HCT116 (cell line): ENCODE data around the gene EBLN2. TPM values are rescaled to one million over a fixed set of nuclear protein-coding genes. Genes with fewer than 3 reads are reported as not detected.

Source experiments
- ATAC-seq: fragments of 200-7000 bp; cut with Tn5 transposase; 2 replicates; pipeline ENCODE4 v1.9.1; 2020; ENCODE audit warnings: mild to moderate bottlenecking, moderate library complexity
- BruUV-seq: library from RNA; stranded (reverse); fragments of 400-500 nt; replicated peaks from 2 replicates; lab custom pipeline; 2021; lab: Mats Ljungman, UMichigan
- CTCF ChIA-PET: fragments of 300-600 bp; sonication (Branson Sonifier 250); formaldehyde crosslinking; loops from one replicate; lab custom pipeline; 2021; ENCODE audit warnings: antibody characterized with exemption; lab: Charles Lee
- POLR2A ChIA-PET: fragments of 300-600, 350-600 bp; sonication (Branson Sonifier 250); formaldehyde crosslinking; loops from one replicate; lab custom pipeline; 2021; ENCODE audit warnings: antibody characterized with exemption; lab: Charles Lee
- RAD21 ChIA-PET, 2 experiments: fragments of 300-600 bp; sonication (Branson Sonifier 250); formaldehyde crosslinking; loops; one replicate each; lab custom pipeline; 2023; ENCODE audit warnings: low total read pairs in 2 of 2; ENCODE audit not compliant: uncharacterized antibody in 2 of 2, unreplicated experiment in 2 of 2, low non-redundant PET in 1 of 2; lab: Charles Lee
- DNase-seq: peaks from one replicate; pipeline ENCODE4 v3.0.0-alpha.2; 2010; ENCODE audit warnings: low read depth, low spot score
- H2AFZ ChIP-seq: fragments of 200-600 bp; shearing (Covaris generic), sonication (generic); 2 replicates; pipeline ENCODE4 v1.6.1; 2017; ENCODE audit warnings: low read depth, mixed run types, mixed read lengths, antibody characterized with exemption, low read length; ENCODE audit not compliant: poor library complexity, severe bottlenecking
- H3K27ac ChIP-seq: 2 replicates; pipeline ENCODE4 v1.5.1; 2012; ENCODE audit warnings: low read depth, low read length
- H3K27me3 ChIP-seq: fragments of 200-600 bp; sonication (generic); 2 replicates; pipeline ENCODE4 v1.6.1; 2016; ENCODE audit warnings: mixed run types, low read length, mixed read lengths; ENCODE audit not compliant: insufficient read depth
- H3K36me3 ChIP-seq, 2 experiments: fragments of 200-500 bp in 1 of 2; fragments of 200-600 bp in 1 of 2; sonication (Bioruptor generic) in 1 of 2; sonication (generic) in 1 of 2; 2 replicates each; pipeline versions ENCODE4 v1.5.1 to v1.6.1; 2014 to 2016; ENCODE audit warnings: low read length in 2 of 2, inconsistent platforms in 1 of 2, mixed read lengths in 1 of 2, mixed run types in 1 of 2; ENCODE audit not compliant: insufficient read depth in 2 of 2, control insufficient read depth in 1 of 2
- H3K4me1 ChIP-seq, 2 experiments: fragments of 200-600 bp in 1 of 2; sonication (generic) in 1 of 2; 2 replicates each; pipeline versions ENCODE4 v1.5.1 to v1.6.1; 2012 to 2017; ENCODE audit warnings: low read length in 2 of 2, inconsistent platforms in 1 of 2, mild to moderate bottlenecking in 1 of 2, mixed read lengths in 1 of 2, mixed run types in 1 of 2, moderate library complexity in 1 of 2; ENCODE audit not compliant: insufficient read depth in 2 of 2, control insufficient read depth in 1 of 2
- H3K4me2 ChIP-seq: fragments of 200-600 bp; sonication (generic); 2 replicates; pipeline ENCODE4 v1.6.1; 2017; ENCODE audit warnings: mixed run types, low read length, mixed read lengths
- H3K4me3 ChIP-seq, 2 experiments: fragments of 200-600 bp in 1 of 2; sonication (generic) in 1 of 2; replicated peaks in 1 of 2; 2 replicates each; pipeline ENCODE4 v1.5.1; 2011 to 2016; ENCODE audit warnings: low read length in 2 of 2, control low read depth in 1 of 2, low read depth in 1 of 2, mild to moderate bottlenecking in 1 of 2, mixed read lengths in 1 of 2, mixed run types in 1 of 2
- H3K79me2 ChIP-seq: fragments of 200-600 bp; sonication (generic); 2 replicates; pipeline ENCODE4 v1.6.1; 2017; ENCODE audit warnings: mild to moderate bottlenecking, mixed run types, low read length, moderate library complexity, mixed read lengths; ENCODE audit not compliant: insufficient read depth
- H3K9ac ChIP-seq: fragments of 200-600 bp; sonication (generic); 2 replicates; pipeline ENCODE4 v1.6.1; 2016; ENCODE audit warnings: low read length, mixed read lengths
- H3K9me2 ChIP-seq: fragments of 200-600 bp; sonication (generic), shearing (Covaris generic); 2 replicates; pipeline ENCODE4 v1.6.1; 2017; ENCODE audit warnings: mixed run types, mild to moderate bottlenecking, moderate library complexity; ENCODE audit not compliant: insufficient read depth
- H3K9me3 ChIP-seq, 2 experiments: fragments of 200-500 bp in 1 of 2; fragments of 200-600 bp in 1 of 2; sonication (Bioruptor generic) in 1 of 2; sonication (generic) in 1 of 2; 2 replicates each; pipeline ENCODE4 v1.6.1; 2014 to 2017; ENCODE audit warnings: low read length in 2 of 2, mixed read lengths in 2 of 2, inconsistent platforms in 1 of 2, low read depth in 1 of 2, mild to moderate bottlenecking in 1 of 2, mixed run types in 1 of 2, moderate library complexity in 1 of 2; ENCODE audit not compliant: control insufficient read depth in 1 of 2, insufficient read depth in 1 of 2
- H4K20me1 ChIP-seq: fragments of 200-600 bp; sonication (generic), shearing (Covaris generic); 2 replicates; pipeline ENCODE4 v1.6.1; 2017; ENCODE audit warnings: mixed run types, mild to moderate bottlenecking, moderate library complexity; ENCODE audit not compliant: insufficient read depth
- ELF1 ChIP-seq: IDR thresholded peaks from 2 replicates; pipeline ENCODE4 v1.6.1; 2012; ENCODE audit warnings: low read depth, borderline replicate concordance
- EZH2 ChIP-seq: fragments of 200-600 bp; sonication (generic); IDR thresholded peaks from 2 replicates; pipeline ENCODE4 v1.6.1; 2017; ENCODE audit warnings: antibody characterized with exemption, mixed run types
- POLR2AphosphoS5 ChIP-seq: IDR thresholded peaks from 2 replicates; pipeline ENCODE4 v1.6.1; 2011; ENCODE audit warnings: mild to moderate bottlenecking, low read depth, low read length, moderate library complexity
- YY1 ChIP-seq: IDR thresholded peaks from 2 replicates; pipeline ENCODE4 v1.6.1; 2011; ENCODE audit warnings: low read length, low read depth, moderate library complexity, mild to moderate bottlenecking; ENCODE audit not compliant: insufficient replicate concordance; ENCODE audit errors: extremely low read depth
- ZNF274 ChIP-seq: fragments of 200-500 bp; sonication (Bioruptor generic); IDR thresholded peaks from 2 replicates; pipeline ENCODE4 v1.6.1; 2014; ENCODE audit warnings: mild to moderate bottlenecking, low read depth, low read length, inconsistent platforms
- intact Hi-C: fragments of 100-400 bp; cut with micrococcal nuclease; formaldehyde crosslinking; loops from 2 replicates; pipeline ENCODE4 v1.10.0; 2022
- total RNA-seq: library from RNA; stranded (reverse); gene quantifications from one replicate; pipeline ENCODE4 v1.2.1, GENCODE V29; 2021; ENCODE audit not compliant: unreplicated experiment
- TF ChIP-seq, protein P1 (sequence below): IDR thresholded peaks from 2 replicates; pipeline ENCODE4 v1.6.1; 2012; ENCODE audit warnings: low read depth
- TF ChIP-seq, protein P2 (sequence below): IDR thresholded peaks from 2 replicates; pipeline ENCODE4 v1.6.1; 2011; ENCODE audit warnings: mild to moderate bottlenecking, low read length, moderate library complexity; ENCODE audit not compliant: insufficient replicate concordance; ENCODE audit errors: extremely low read depth
- TF ChIP-seq, protein P3 (sequence below), 3 experiments: fragments of 200-600 bp in 1 of 3; sonication (generic) in 1 of 3; IDR thresholded peaks in 2 of 3; conservative IDR thresholded peaks in 1 of 3; 2 replicates each; pipeline ENCODE4 v1.5.1; 2012 to 2017; ENCODE audit warnings: low read depth in 2 of 3, low read length in 2 of 3, antibody characterized with exemption in 1 of 3, borderline replicate concordance in 1 of 3, control low read depth in 1 of 3, mild to moderate bottlenecking in 1 of 3, mixed read lengths in 1 of 3, mixed run types in 1 of 3, moderate library complexity in 1 of 3; ENCODE audit not compliant: insufficient read depth in 1 of 3

The EBLN2 gene
- total RNA-seq, 1 experiment from 2014 or later, result 5.1 TPM

DNA sequence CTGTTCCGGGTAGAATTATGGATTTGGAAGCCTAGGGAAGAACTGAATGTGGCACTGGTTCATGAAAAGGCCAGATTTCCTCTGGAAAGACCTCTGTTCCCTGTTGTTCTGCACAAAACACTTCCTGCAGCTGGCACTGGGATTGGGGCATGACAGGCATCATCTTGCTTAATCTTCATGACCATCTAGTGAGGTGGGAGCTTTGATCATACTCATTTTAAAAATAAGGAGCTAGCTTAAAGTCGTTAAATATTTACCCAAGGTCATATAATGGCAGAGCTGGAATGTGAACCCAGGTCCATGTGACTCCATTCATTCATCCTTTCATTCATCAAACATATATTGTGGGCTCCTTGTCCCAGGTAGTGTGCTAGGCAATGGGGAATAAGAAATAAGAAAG is 40.4 kb downstream of the EBLN2 start:
- ATAC-seq, result no peak
- CTCF ChIA-PET, result interaction anchor here (0.7 kb wide), 1 partner anchor 400 kb away, joined by 6 read pairs; no protein-coding TSS in a partner anchor
- no peak for TF ChIP-seq POLR2AphosphoS5
- TF ChIP-seq, protein P1, sequence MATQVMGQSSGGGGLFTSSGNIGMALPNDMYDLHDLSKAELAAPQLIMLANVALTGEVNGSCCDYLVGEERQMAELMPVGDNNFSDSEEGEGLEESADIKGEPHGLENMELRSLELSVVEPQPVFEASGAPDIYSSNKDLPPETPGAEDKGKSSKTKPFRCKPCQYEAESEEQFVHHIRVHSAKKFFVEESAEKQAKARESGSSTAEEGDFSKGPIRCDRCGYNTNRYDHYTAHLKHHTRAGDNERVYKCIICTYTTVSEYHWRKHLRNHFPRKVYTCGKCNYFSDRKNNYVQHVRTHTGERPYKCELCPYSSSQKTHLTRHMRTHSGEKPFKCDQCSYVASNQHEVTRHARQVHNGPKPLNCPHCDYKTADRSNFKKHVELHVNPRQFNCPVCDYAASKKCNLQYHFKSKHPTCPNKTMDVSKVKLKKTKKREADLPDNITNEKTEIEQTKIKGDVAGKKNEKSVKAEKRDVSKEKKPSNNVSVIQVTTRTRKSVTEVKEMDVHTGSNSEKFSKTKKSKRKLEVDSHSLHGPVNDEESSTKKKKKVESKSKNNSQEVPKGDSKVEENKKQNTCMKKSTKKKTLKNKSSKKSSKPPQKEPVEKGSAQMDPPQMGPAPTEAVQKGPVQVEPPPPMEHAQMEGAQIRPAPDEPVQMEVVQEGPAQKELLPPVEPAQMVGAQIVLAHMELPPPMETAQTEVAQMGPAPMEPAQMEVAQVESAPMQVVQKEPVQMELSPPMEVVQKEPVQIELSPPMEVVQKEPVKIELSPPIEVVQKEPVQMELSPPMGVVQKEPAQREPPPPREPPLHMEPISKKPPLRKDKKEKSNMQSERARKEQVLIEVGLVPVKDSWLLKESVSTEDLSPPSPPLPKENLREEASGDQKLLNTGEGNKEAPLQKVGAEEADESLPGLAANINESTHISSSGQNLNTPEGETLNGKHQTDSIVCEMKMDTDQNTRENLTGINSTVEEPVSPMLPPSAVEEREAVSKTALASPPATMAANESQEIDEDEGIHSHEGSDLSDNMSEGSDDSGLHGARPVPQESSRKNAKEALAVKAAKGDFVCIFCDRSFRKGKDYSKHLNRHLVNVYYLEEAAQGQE, result no peak
- no peak for TF ChIP-seq YY1
- TF ChIP-seq ELF1, result no peak
- TF ChIP-seq EZH2, result no peak
- TF ChIP-seq, protein P2, sequence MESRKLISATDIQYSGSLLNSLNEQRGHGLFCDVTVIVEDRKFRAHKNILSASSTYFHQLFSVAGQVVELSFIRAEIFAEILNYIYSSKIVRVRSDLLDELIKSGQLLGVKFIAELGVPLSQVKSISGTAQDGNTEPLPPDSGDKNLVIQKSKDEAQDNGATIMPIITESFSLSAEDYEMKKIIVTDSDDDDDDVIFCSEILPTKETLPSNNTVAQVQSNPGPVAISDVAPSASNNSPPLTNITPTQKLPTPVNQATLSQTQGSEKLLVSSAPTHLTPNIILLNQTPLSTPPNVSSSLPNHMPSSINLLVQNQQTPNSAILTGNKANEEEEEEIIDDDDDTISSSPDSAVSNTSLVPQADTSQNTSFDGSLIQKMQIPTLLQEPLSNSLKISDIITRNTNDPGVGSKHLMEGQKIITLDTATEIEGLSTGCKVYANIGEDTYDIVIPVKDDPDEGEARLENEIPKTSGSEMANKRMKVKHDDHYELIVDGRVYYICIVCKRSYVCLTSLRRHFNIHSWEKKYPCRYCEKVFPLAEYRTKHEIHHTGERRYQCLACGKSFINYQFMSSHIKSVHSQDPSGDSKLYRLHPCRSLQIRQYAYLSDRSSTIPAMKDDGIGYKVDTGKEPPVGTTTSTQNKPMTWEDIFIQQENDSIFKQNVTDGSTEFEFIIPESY, result no peak
- TF ChIP-seq, protein P3, sequence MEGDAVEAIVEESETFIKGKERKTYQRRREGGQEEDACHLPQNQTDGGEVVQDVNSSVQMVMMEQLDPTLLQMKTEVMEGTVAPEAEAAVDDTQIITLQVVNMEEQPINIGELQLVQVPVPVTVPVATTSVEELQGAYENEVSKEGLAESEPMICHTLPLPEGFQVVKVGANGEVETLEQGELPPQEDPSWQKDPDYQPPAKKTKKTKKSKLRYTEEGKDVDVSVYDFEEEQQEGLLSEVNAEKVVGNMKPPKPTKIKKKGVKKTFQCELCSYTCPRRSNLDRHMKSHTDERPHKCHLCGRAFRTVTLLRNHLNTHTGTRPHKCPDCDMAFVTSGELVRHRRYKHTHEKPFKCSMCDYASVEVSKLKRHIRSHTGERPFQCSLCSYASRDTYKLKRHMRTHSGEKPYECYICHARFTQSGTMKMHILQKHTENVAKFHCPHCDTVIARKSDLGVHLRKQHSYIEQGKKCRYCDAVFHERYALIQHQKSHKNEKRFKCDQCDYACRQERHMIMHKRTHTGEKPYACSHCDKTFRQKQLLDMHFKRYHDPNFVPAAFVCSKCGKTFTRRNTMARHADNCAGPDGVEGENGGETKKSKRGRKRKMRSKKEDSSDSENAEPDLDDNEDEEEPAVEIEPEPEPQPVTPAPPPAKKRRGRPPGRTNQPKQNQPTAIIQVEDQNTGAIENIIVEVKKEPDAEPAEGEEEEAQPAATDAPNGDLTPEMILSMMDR (IDR thresholded peaks at IDR 0.05 in 2 of 3, conservative IDR thresholded peaks at IDR 0.05 in 1 of 3; ENCODE audit: borderline replicate concordance in 1 of 3, insufficient read depth in 1 of 3, low read depth in 2 of 3, low read length in 2 of 3), result no peak
- no peak for TF ChIP-seq ZNF274

More for the DNA sequence above, 40.4 kb downstream of the EBLN2 start:
- Histone ChIP-seq H3K4me3 (no peak overlapping the region), H3K4me1 (no peaks in the 10 kb centered on the region), H3K79me2 (no peaks in the 10 kb centered on the region), H3K9me3 (no peaks in the 10 kb centered on the region), H4K20me1 (no peaks in the 10 kb centered on the region), H3K27me3 (no peaks in the 10 kb centered on the region), H3K9me2 (no peaks in the 10 kb centered on the region), H3K36me3 (no peaks in the 10 kb centered on the region), H3K9ac (no peak overlapping the region), H3K4me2 (no peak overlapping the region), H3K27ac (no peak overlapping the region), H2AFZ (no peak overlapping the region)
- intact Hi-C loops, result loop anchor here (1.0 to 5.0 kb wide), 3 partner anchors 330 to 435 kb away; no protein-coding TSS in a partner anchor
- POLR2A ChIA-PET, result no interaction called here
- RAD21 ChIA-PET, result no interaction called here
- DNase-seq, result no peak
- no TSS peak for BruUV-seq
